GM12878 (cell line): ENCODE measurements around the gene FBXO17. TPM values are rescaled to one million over a fixed set of nuclear protein-coding genes. Genes with fewer than 3 reads are reported as not detected.

Experiments
- ATAC-seq: fragments of 200-7000 bp; cut with Tn5 transposase; 3 replicates; pipeline ENCODE4 v1.9.1; 2020; ENCODE audit warnings: mild to moderate bottlenecking, moderate library complexity
- BruUV-seq: library from RNA; stranded (reverse); fragments of 400-500 nt; replicated peaks from 2 replicates; lab custom pipeline; 2021; lab: Mats Ljungman, UMichigan
- CTCF ChIA-PET: fragments of 300-600 bp; sonication (Branson Sonifier 250); formaldehyde crosslinking; extraction: SDS; loops from one replicate; lab custom pipeline; 2021; ENCODE audit warnings: inconsistent platforms; lab: Yijun Ruan, JAX
- POLR2A ChIA-PET: fragments of 350-600 bp; formaldehyde crosslinking; extraction: SDS; loops from one replicate; lab custom pipeline; 2021; ENCODE audit warnings: inconsistent platforms; lab: Charles Lee
- RAD21 ChIA-PET: fragments of 300-600 bp; sonication (Branson Sonifier 250); formaldehyde crosslinking; loops from one replicate; lab custom pipeline; 2023; ENCODE audit warnings: antibody characterized with exemption; ENCODE audit not compliant: unreplicated experiment; lab: Charles Lee
- SMC1A ChIA-PET: fragments of 300-600 bp; sonication (Branson Sonifier 250); formaldehyde crosslinking; loops from one replicate; lab custom pipeline; 2023; ENCODE audit not compliant: unreplicated experiment, uncharacterized antibody; lab: Charles Lee
- DNase-seq: peaks from one replicate; pipeline ENCODE4 v3.0.0-alpha.2; 2011; ENCODE audit warnings: low read depth, low spot score
- FAIRE-seq: peaks from 3 replicates; lab custom pipeline; 2011; peaks lifted over from hg19 to GRCh38; lab: Jason Lieb, UNC
- H2AFZ ChIP-seq: 2 replicates; pipeline ENCODE4 v1.6.0; 2011; ENCODE audit warnings: low read depth, low read length, control low read depth; ENCODE audit not compliant: control insufficient read depth
- H3K27ac ChIP-seq: 2 replicates; pipeline ENCODE4 v1.5.1; 2011; ENCODE audit warnings: control low read depth; ENCODE audit not compliant: control insufficient read depth, insufficient read depth
- H3K27me3 ChIP-seq, 2 experiments: replicated peaks in 1 of 2; 2 replicates each; pipeline versions ENCODE4 v1.6.0 to v1.6.1; 2011; ENCODE audit warnings: low read length in 1 of 2; ENCODE audit not compliant: control insufficient read depth in 2 of 2, insufficient read depth in 2 of 2
- H3K36me3 ChIP-seq, 2 experiments: 2 replicates each; pipeline ENCODE4 v1.5.1; 2011; ENCODE audit warnings: low read length in 1 of 2; ENCODE audit not compliant: control insufficient read depth in 2 of 2, insufficient read depth in 2 of 2
- H3K4me1 ChIP-seq: 2 replicates; pipeline ENCODE4 v1.6.1; 2011; ENCODE audit warnings: mild to moderate bottlenecking, low read length, moderate library complexity, mixed read lengths; ENCODE audit not compliant: control insufficient read depth, insufficient read depth
- H3K4me2 ChIP-seq: 2 replicates; pipeline ENCODE4 v1.6.0; 2011; ENCODE audit warnings: control low read depth; ENCODE audit not compliant: control insufficient read depth, insufficient read depth
- H3K4me3 ChIP-seq: fragments of 200-600 bp; sonication (generic); 2 replicates; pipeline ENCODE4 v1.5.1; 2016
- H3K79me2 ChIP-seq: 2 replicates; pipeline ENCODE4 v1.6.0; 2011; ENCODE audit warnings: low read length; ENCODE audit not compliant: control insufficient read depth, insufficient read depth
- H3K9ac ChIP-seq: 2 replicates; pipeline ENCODE4 v1.8.0; 2011; ENCODE audit warnings: low read length, control low read depth, mixed read lengths; ENCODE audit not compliant: control insufficient read depth, insufficient read depth
- H3K9me3 ChIP-seq: replicated peaks from 3 replicates; pipeline ENCODE4 v1.5.1; 2011; ENCODE audit warnings: mild to moderate bottlenecking, low read length; ENCODE audit not compliant: control insufficient read depth, insufficient read depth
- H4K20me1 ChIP-seq: 2 replicates; pipeline ENCODE4 v1.6.0; 2011; ENCODE audit not compliant: control insufficient read depth, insufficient read depth
- KDM1A ChIP-seq: fragments of 200-600 bp; sonication (generic); IDR thresholded peaks from 2 replicates; pipeline ENCODE4 v1.6.1; 2016; ENCODE audit warnings: borderline replicate concordance
- RELB ChIP-seq: fragments of 450-650 bp; IDR thresholded peaks from 2 replicates; pipeline ENCODE4 v1.6.1; 2017; ENCODE audit warnings: low read depth, mild to moderate bottlenecking, moderate library complexity
- SIX5 ChIP-seq: IDR thresholded peaks from 2 replicates; pipeline ENCODE4 v1.6.1; 2011; ENCODE audit warnings: mild to moderate bottlenecking, low read depth, low read length, moderate library complexity; ENCODE audit not compliant: severe bottlenecking
- ZBED1 ChIP-seq: IDR thresholded peaks from 2 replicates; pipeline ENCODE4 v1.6.1; 2016; ENCODE audit warnings: borderline replicate concordance
- WGBS: methylation state at CpG from one replicate; pipeline ENCODE4 v1.1.6; 2016; ENCODE audit warnings: low lambda C conversion rate; ENCODE audit not compliant: insufficient replicate concordance, insufficient coverage; ENCODE audit errors: missing lambda C conversion rate; 5-methylcytosine and 5-hydroxymethylcytosine counted together
- in situ Hi-C: fragments of 300-500 bp; cut with MboI; formaldehyde crosslinking; loops from 9 replicates; pipeline ENCODE4 v1.14.3; 2018; ENCODE audit warnings: mixed read lengths
- intact Hi-C: fragments of 100-400 bp; cut with micrococcal nuclease; formaldehyde crosslinking; loops from one replicate; pipeline ENCODE4 v1.14.2; 2022; ENCODE audit not compliant: unreplicated experiment
- polyA plus RNA-seq, 11 experiments: library from polyadenylated mRNA; depleted of rRNA in 4 of 11; unstranded in 6 of 11; stranded (reverse) in 5 of 11; fragments of >200 nt; fragmentation: Nextera tagmentation in 4 of 11; fragmentation: Illumina TruSeq in 1 of 11; extraction: Ambion mirVana in 4 of 11; extraction: Trizol in 1 of 11; gene quantifications; 1 replicate in 1 of 11; 2 replicates in 10 of 11; pipeline versions ENCODE4 v1.2.1 to v1.2.3, GENCODE V29; 2011 to 2016; ENCODE audit warnings: inconsistent platforms in 2 of 11, missing spikeins in 2 of 11, low read depth in 1 of 11
- total RNA-seq, 4 experiments: library from RNA; depleted of rRNA in 3 of 4; stranded (reverse); fragments of >200 nt in 3 of 4; fragmentation: Illumina TruSeq in 1 of 4; extraction: Trizol in 1 of 4; gene quantifications; 2 replicates each; pipeline versions ENCODE4 v1.2.1 to v1.2.3, GENCODE V29; 2013 to 2021

The FBXO17 gene
- total and polyA plus RNA-seq, 10 of the 15 experiments (the other 5 are each of a cell fraction or from before 2014, with no cell fraction given) = 2.2 to 11.1 (median 5.3) TPM

- Histone ChIP-seq H2AFZ (no peak overlapping the region), H3K4me1 (peaks cover 5% of the 10 kb centered on the region), H3K9ac (no peak overlapping the region), H4K20me1 (no peaks in the 10 kb centered on the region), H3K9me3 (no peaks in the 10 kb centered on the region; the same call in 2 of the 3 replicates), H3K4me2 (peak overlapping the region; percentile 15; the same call in 1 of the 2 replicates), H3K36me3 (peaks cover 7 to 8% of the 10 kb centered on the region in 2 experiments; a peak in 3 of 4 replicates), H3K27me3 (no peaks in the 10 kb centered on the region), H3K4me3 (0 out of 2 replicates have a peak overlapping the region, but pooled peaks have one; percentile 90), H3K79me2 (peaks cover 22% of the 10 kb centered on the region), H3K27ac (no peak overlapping the region)
- intact Hi-C loops = no loop called here
- CTCF ChIA-PET = interaction anchor here (2.0 to 3.7 kb wide), 4 partner anchors 14 to 499 kb away, joined by 5 to 50 read pairs (median 15); partner anchors contain the start of genes FAM98C, MRPS12 and SARS2
- TF ChIP-seq ZBED1 (no peak), SIX5 (no peak), KDM1A (no peak), RELB (no peak)
- ATAC-seq = no peak
- RAD21 ChIA-PET = interaction anchor here (1.8 to 2.4 kb wide), 2 partner anchors 28 to 498 kb away, joined by 7 to 20 read pairs; partner anchors contain the start of genes FAM98C, MRPS12 and SARS2
- SMC1A ChIA-PET = interaction anchor here (1.2 kb wide), 1 partner anchor 35 kb away, joined by 5 read pairs; no protein-coding TSS in a partner anchor
- BruUV-seq = no TSS peak
- no peak for FAIRE-seq
- WGBS = 100% methylated on average over 1 of the region's 1 CpG
- no peak for DNase-seq
- in situ Hi-C loops = no loop called here
- POLR2A ChIA-PET = interaction anchor here (0.6 kb wide), 1 partner anchor 109 kb away, joined by 3 read pairs; no protein-coding TSS in a partner anchor
Measured at GRCh38 chr19:38901683-38902082, 73.9 kb downstream of the FBXO17 start.
